ENCODE results near the gene COX20. TPM values are rescaled to one million over a fixed set of nuclear protein-coding genes. Genes with fewer than 3 reads are reported as not detected.

The COX20 gene
- total and polyA plus RNA-seq, 2 of the 13 experiments (the other 11 are each of a cell fraction or from before 2014, with no cell fraction given), result 34.4 to 95.8 TPM

DNA sequence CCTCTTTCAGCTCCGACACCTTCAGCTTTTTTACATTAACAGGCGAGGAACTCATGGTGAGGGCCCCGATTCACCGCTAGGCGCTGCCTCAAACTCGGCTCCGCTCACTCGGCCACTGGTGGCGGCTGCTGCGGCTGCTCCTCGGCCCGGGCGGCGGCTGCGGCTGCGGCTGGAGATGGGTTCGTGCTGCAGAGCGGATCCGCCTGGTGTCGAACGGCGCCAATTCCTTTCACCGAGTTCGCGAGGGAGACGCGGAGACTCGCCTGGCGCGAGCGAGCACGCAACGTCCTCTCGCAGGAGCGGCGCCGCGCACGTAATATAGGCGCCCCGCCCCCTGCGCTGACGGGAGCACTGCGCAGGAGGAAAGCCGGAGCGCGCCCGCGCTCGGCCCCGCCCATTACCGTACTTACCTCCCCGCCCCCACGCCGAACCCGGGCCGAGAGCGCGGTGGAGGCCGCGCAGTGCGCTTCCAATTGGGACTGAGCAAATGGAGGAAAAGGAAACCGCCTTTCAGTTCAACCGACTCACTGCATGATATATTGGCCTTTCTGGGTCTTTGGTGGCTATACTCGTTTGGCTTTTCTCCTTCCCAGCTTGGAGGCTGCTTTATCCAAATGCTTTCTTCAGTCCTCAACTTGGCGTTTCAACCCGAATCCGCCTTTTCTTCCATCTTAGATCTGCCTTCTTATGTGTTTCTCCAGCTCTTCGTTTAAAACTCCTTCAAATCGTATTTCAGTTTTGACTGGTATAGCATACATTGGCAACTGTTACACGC is 29.0 kb downstream of the COX20 start, which contains the start of gene HNRNPU (continued):
- TF ChIP-seq MAFG (CRISPR knock-in tag; IDR thresholded peaks at IDR 0.05), result no peak
- TF ChIP-seq ZNF703 (CRISPR knock-in tag; IDR thresholded peaks at IDR 0.05; ENCODE audit: borderline replicate concordance), result no peak; the same call in 1 of the 2 replicates
- TF ChIP-seq TSC22D2 (CRISPR knock-in tag; IDR thresholded peaks at IDR 0.05; ENCODE audit: borderline replicate concordance), result peak; percentile 73; the same call in 1 of the 2 replicates
- TF ChIP-seq TCF7 (IDR thresholded peaks at IDR 0.05; ENCODE audit: low read depth), result no peak
- TF ChIP-seq, protein P1, sequence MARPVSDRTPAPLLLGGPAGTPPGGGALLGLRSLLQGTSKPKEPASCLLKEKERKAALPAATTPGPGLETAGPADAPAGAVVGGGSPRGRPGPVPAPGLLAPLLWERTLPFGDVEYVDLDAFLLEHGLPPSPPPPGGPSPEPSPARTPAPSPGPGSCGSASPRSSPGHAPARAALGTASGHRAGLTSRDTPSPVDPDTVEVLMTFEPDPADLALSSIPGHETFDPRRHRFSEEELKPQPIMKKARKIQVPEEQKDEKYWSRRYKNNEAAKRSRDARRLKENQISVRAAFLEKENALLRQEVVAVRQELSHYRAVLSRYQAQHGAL (CRISPR knock-in tag; IDR thresholded peaks at IDR 0.05; ENCODE audit: not compliant biosample characterization), result no peak
- TF ChIP-seq ZNF343 (CRISPR knock-in tag; IDR thresholded peaks at IDR 0.05), result no peak
- no peak for TF ChIP-seq KAT2B (IDR thresholded peaks at IDR 0.05; ENCODE audit: borderline replicate concordance, low read depth, low read length)
- no peak for TF ChIP-seq THYN1 (CRISPR knock-in tag; IDR thresholded peaks at IDR 0.05; ENCODE audit: borderline replicate concordance, low read depth)
- no peak for TF ChIP-seq HMGA1 (CRISPR knock-in tag; conservative IDR thresholded peaks at IDR 0.05)
- TF ChIP-seq, protein P2, sequence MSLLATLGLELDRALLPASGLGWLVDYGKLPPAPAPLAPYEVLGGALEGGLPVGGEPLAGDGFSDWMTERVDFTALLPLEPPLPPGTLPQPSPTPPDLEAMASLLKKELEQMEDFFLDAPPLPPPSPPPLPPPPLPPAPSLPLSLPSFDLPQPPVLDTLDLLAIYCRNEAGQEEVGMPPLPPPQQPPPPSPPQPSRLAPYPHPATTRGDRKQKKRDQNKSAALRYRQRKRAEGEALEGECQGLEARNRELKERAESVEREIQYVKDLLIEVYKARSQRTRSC (CRISPR knock-in tag; IDR thresholded peaks at IDR 0.05; ENCODE audit: low read depth), result no peak; the same call in 1 of the 2 replicates
- TF ChIP-seq ZNF678 (CRISPR knock-in tag; IDR thresholded peaks at IDR 0.05), result 0 out of 2 replicates have a peak, but pooled peaks have one; percentile 46
- TF ChIP-seq, protein P3, sequence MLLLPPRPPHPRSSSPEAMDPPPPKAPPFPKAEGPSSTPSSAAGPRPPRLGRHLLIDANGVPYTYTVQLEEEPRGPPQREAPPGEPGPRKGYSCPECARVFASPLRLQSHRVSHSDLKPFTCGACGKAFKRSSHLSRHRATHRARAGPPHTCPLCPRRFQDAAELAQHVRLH (CRISPR knock-in tag; IDR thresholded peaks at IDR 0.05; ENCODE audit: borderline replicate concordance, low read depth), result peak; percentile 81; the same call in 1 of the 2 replicates
- TF ChIP-seq GATAD2A (CRISPR knock-in tag; IDR thresholded peaks at IDR 0.05), result peak; percentile 66
- peak; percentile 13; the same call in 1 of the 2 replicates for TF ChIP-seq PHF21A (CRISPR knock-in tag; IDR thresholded peaks at IDR 0.05)
- 0 out of 2 replicates have a peak, but pooled peaks have one; percentile 60 for TF ChIP-seq ARNTL (CRISPR knock-in tag; IDR thresholded peaks at IDR 0.05)
- TF ChIP-seq MXD4 (CRISPR knock-in tag; IDR thresholded peaks at IDR 0.05), result 0 out of 2 replicates have a peak, but pooled peaks have one; percentile 49
- TF ChIP-seq U2AF2 (IDR thresholded peaks at IDR 0.05; ENCODE audit: low read depth, low read length), result no peak
- no peak for TF ChIP-seq ADNP (CRISPR knock-in tag; IDR thresholded peaks at IDR 0.05)
- TF ChIP-seq CENPX (CRISPR knock-in tag; IDR thresholded peaks at IDR 0.05), result no peak
- TF ChIP-seq REL (CRISPR knock-in tag; conservative IDR thresholded peaks at IDR 0.05), result no peak
- no peak for TF ChIP-seq ZC3H13 (CRISPR knock-in tag; IDR thresholded peaks at IDR 0.05)
- TF ChIP-seq SALL1 (CRISPR knock-in tag; IDR thresholded peaks at IDR 0.05), result peak; percentile 92
- TF ChIP-seq MIXL1 (CRISPR knock-in tag; IDR thresholded peaks at IDR 0.05), result 0 out of 2 replicates have a peak, but pooled peaks have one; percentile 56
- TF ChIP-seq CENPT (CRISPR knock-in tag; IDR thresholded peaks at IDR 0.05; ENCODE audit: low read depth), result no peak; the same call in 1 of the 2 replicates
- TF ChIP-seq, protein P4, sequence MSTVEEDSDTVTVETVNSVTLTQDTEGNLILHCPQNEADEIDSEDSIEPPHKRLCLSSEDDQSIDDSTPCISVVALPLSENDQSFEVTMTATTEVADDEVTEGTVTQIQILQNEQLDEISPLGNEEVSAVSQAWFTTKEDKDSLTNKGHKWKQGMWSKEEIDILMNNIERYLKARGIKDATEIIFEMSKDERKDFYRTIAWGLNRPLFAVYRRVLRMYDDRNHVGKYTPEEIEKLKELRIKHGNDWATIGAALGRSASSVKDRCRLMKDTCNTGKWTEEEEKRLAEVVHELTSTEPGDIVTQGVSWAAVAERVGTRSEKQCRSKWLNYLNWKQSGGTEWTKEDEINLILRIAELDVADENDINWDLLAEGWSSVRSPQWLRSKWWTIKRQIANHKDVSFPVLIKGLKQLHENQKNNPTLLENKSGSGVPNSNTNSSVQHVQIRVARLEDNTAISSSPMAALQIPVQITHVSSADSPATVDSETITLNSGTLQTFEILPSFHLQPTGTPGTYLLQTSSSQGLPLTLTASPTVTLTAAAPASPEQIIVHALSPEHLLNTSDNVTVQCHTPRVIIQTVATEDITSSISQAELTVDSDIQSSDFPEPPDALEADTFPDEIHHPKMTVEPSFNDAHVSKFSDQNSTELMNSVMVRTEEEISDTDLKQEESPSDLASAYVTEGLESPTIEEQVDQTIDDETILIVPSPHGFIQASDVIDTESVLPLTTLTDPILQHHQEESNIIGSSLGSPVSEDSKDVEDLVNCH (CRISPR knock-in tag; IDR thresholded peaks at IDR 0.05), result no peak
- no peak for TF ChIP-seq MYNN (CRISPR knock-in tag; IDR thresholded peaks at IDR 0.05; ENCODE audit: low read depth)
- peak; percentile 58; the same call in 1 of the 2 replicates for TF ChIP-seq NRL (CRISPR knock-in tag; IDR thresholded peaks at IDR 0.05; ENCODE audit: borderline replicate concordance)
- no peak for TF ChIP-seq ZEB1 (IDR thresholded peaks at IDR 0.05; ENCODE audit: insufficient replicate concordance, low read depth)

Data from HepG2 (cell line).